Lung (tissue), 12 donors: ENCODE data around the gene TIRAP. TPM values are rescaled to one million over a fixed set of nuclear protein-coding genes. Genes with fewer than 3 reads are reported as not detected.

Experiments
- ATAC-seq: fragments of 200-7000 bp; cut with Tn5 transposase; one replicate; pipeline ENCODE4 v1.9.1; 2020; ENCODE audit warnings: moderate number of reproducible peaks; ENCODE audit not compliant: insufficient read depth, low FRiP score
- DNase-seq, 3 donors: peaks; one replicate each; pipeline ENCODE4 v3.0.0-alpha.2; 2013 to 2017
- H3K27ac ChIP-seq, 2 donors: one replicate each; pipeline ENCODE4 v1.5.1; 2013; ENCODE audit warnings: mild to moderate bottlenecking in 2 of 2, moderate library complexity in 2 of 2, control low read depth in 1 of 2, inconsistent platforms in 1 of 2, low read depth in 1 of 2, low read length in 1 of 2
- H3K27me3 ChIP-seq, 3 donors: one replicate each; pipeline ENCODE4 v1.5.1; 2013; ENCODE audit warnings: low read length in 2 of 3; ENCODE audit not compliant: control insufficient read depth in 3 of 3, insufficient read depth in 3 of 3
- H3K36me3 ChIP-seq, 4 donors: one replicate each; pipeline ENCODE4 v1.5.1; 2013; ENCODE audit warnings: low read length in 4 of 4, mild to moderate bottlenecking in 1 of 4, moderate library complexity in 1 of 4; ENCODE audit not compliant: control insufficient read depth in 4 of 4, insufficient read depth in 4 of 4
- H3K4me1 ChIP-seq, 5 donors: one replicate each; pipeline ENCODE4 v1.5.1; 2013; ENCODE audit warnings: low read length in 5 of 5, mild to moderate bottlenecking in 2 of 5, moderate library complexity in 1 of 5; ENCODE audit not compliant: control insufficient read depth in 5 of 5, insufficient read depth in 5 of 5
- H3K4me3 ChIP-seq: one replicate; pipeline ENCODE4 v1.5.1; 2013; ENCODE audit warnings: mild to moderate bottlenecking, control low read depth, moderate library complexity
- H3K9ac ChIP-seq, 2 donors: one replicate each; pipeline ENCODE4 v1.5.1; 2013; ENCODE audit warnings: low read length in 2 of 2, control low read depth in 1 of 2; ENCODE audit not compliant: insufficient read depth in 1 of 2
- H3K9me3 ChIP-seq, 4 donors: one replicate each; pipeline ENCODE4 v1.5.1; 2013; ENCODE audit warnings: low read length in 3 of 4, mild to moderate bottlenecking in 1 of 4, moderate library complexity in 1 of 4; ENCODE audit not compliant: control insufficient read depth in 4 of 4, insufficient read depth in 3 of 4
- CTCF ChIP-seq: IDR thresholded peaks from 2 replicates; pipeline ENCODE4 v1.5.1; 2012; ENCODE audit warnings: mild to moderate bottlenecking; ENCODE audit errors: control extremely low read depth, extremely low read depth
- WGBS, 2 donors: extraction: QIAGEN DNeasy Blood & Tissue Kit; methylation state at CpG; one replicate each; pipeline ENCODE4 v1.1.7; 2013; 5-methylcytosine and 5-hydroxymethylcytosine counted together
- polyA plus RNA-seq, 2 donors: library from polyadenylated mRNA; stranded (reverse); fragments of 200-250 nt; gene quantifications; one replicate each; pipeline ENCODE4 v1.2.1, GENCODE V29; 2013
- total RNA-seq, 2 donors: library from RNA; depleted of rRNA in 1 of 2; stranded (reverse); fragments of >200 nt in 1 of 2; gene quantifications; one replicate each; pipeline ENCODE4 v1.2.1, GENCODE V29; 2014 to 2021
- donor health status: control.
- donor health status: control.
- donor health status: Bipolar disorder and iron deficiency.
- donor health status: healthy.
- donor health status: DM: yes; HTN: yes; CAD: no.

The TIRAP gene
- total and polyA plus RNA-seq, 4 donors = 5.5 to 12.5 (median 9.7) TPM

- WGBS, 2 donors = 69 to 79% methylated on average over 5 of the region's 5 CpGs
- Histone ChIP-seq H3K4me1 (peaks cover 0 to 29% (median 8%) of the 10 kb centered on the region in 5 donors), H3K27me3 (no peaks in the 10 kb centered on the region), H3K27ac (peak overlapping the region; percentile 6 to 36), H3K36me3 (no peaks in the 10 kb centered on the region), H3K9me3 (no peaks in the 10 kb centered on the region), H3K9ac (peak overlapping the region in 1 of 2 donors; percentile 76), H3K4me3 (no peak overlapping the region)
- DNase-seq (peak in 1 of 3 donors; percentile 52), ATAC-seq (no peak)
- no peak for TF ChIP-seq CTCF
Observed at GRCh38 chr11:126319374-126319740, 36.5 kb downstream of the TIRAP start.

- no peak overlapping the region for H3K27ac ChIP-seq
- no peaks in the 10 kb centered on the region for H3K9me3 ChIP-seq
- H3K9ac ChIP-seq = no peak overlapping the region
- H3K27me3 ChIP-seq = no peaks in the 10 kb centered on the region
- no peak overlapping the region for H3K4me3 ChIP-seq
- no peak for DNase-seq
- H3K4me1 ChIP-seq = peaks cover 0 to 22% (median under 1%) of the 10 kb centered on the region in 5 donors
- TF ChIP-seq CTCF = no peak
- ATAC-seq = no peak
- WGBS, 2 donors = 94 to 95% methylated on average over 3 of the region's 3 CpGs
- no peaks in the 10 kb centered on the region for H3K36me3 ChIP-seq
Observed at GRCh38 chr11:126322996-126323395, 40.1 kb downstream of the TIRAP start.

GRCh38 chr11:126327281-126328000 lies 44.5 kb downstream of the TIRAP start:
- Histone ChIP-seq H3K9ac (no peak overlapping the region), H3K27ac (no peak overlapping the region), H3K9me3 (no peaks in the 10 kb centered on the region), H3K27me3 (no peaks in the 10 kb centered on the region), H3K36me3 (peaks cover 0 to 8% (median 5%) of the 10 kb centered on the region in 4 donors), H3K4me3 (no peak overlapping the region), H3K4me1 (peaks cover 0 to 2% (median 0%) of the 10 kb centered on the region in 5 donors)
- DNase-seq = no peak
- no peak for ATAC-seq
- no peak for TF ChIP-seq CTCF
- 86 to 90% methylated on average over 17 of the region's 17 CpGs for WGBS, 2 donors
